Mucosa of stomach (tissue), 1 donor: ENCODE data around the gene CDK13.

Experiments
- H3K27me3 ChIP-seq: one replicate; pipeline ENCODE4 v1.7.0; 2013; ENCODE audit warnings: mild to moderate bottlenecking, low read length; ENCODE audit not compliant: control insufficient read depth, insufficient read depth
- H3K36me3 ChIP-seq: one replicate; pipeline ENCODE4 v1.7.0; 2013; ENCODE audit warnings: low read length; ENCODE audit not compliant: control insufficient read depth, insufficient read depth
- H3K4me1 ChIP-seq: one replicate; pipeline ENCODE4 v1.7.0; 2013; ENCODE audit warnings: mild to moderate bottlenecking, low read length; ENCODE audit not compliant: control insufficient read depth, insufficient read depth
- H3K4me3 ChIP-seq: one replicate; pipeline ENCODE4 v1.7.0; 2013; ENCODE audit warnings: low read length
- H3K9ac ChIP-seq: one replicate; pipeline ENCODE4 v1.7.0; 2013; ENCODE audit warnings: mild to moderate bottlenecking, low read length, moderate library complexity
- H3K9me3 ChIP-seq: one replicate; pipeline ENCODE4 v1.7.0; 2013; ENCODE audit warnings: mild to moderate bottlenecking, low read length, moderate library complexity; ENCODE audit not compliant: control insufficient read depth
- donor health status: Pancreatic carcinoma.

Gene CDK13

GRCh38 chr7:39985398-39985918 lies 35.4 kb downstream of the CDK13 start:
- H3K4me3 ChIP-seq, result no peak overlapping the region
- H3K4me1 ChIP-seq, result no peaks in the 10 kb centered on the region

GRCh38 chr7:39987641-39988347 lies 37.7 kb downstream of the CDK13 start:
- no peak overlapping the region for H3K9ac ChIP-seq
- H3K36me3 ChIP-seq, result no peaks in the 10 kb centered on the region
- no peaks in the 10 kb centered on the region for H3K27me3 ChIP-seq
- H3K9me3 ChIP-seq, result no peaks in the 10 kb centered on the region
- H3K4me1 ChIP-seq, result no peaks in the 10 kb centered on the region
- H3K4me3 ChIP-seq, result no peak overlapping the region

More at GRCh38 chr7:39985398-39985918, 35.4 kb downstream of the CDK13 start:
- no peaks in the 10 kb centered on the region for H3K27me3 ChIP-seq
- H3K9ac ChIP-seq, result no peak overlapping the region
- no peaks in the 10 kb centered on the region for H3K36me3 ChIP-seq
- H3K9me3 ChIP-seq, result no peaks in the 10 kb centered on the region

- Histone ChIP-seq H3K4me1 (no peaks in the 10 kb centered on the region), H3K27me3 (no peaks in the 10 kb centered on the region), H3K36me3 (no peaks in the 10 kb centered on the region), H3K9me3 (no peaks in the 10 kb centered on the region), H3K9ac (no peak overlapping the region), H3K4me3 (no peak overlapping the region)
Observed at GRCh38 chr7:40000734-40001315, 50.8 kb downstream of the CDK13 start.

GRCh38 chr7:40001649-40002048 lies 51.6 kb downstream of the CDK13 start:
- Histone ChIP-seq H3K9ac (no peak overlapping the region), H3K27me3 (no peaks in the 10 kb centered on the region), H3K4me1 (no peaks in the 10 kb centered on the region), H3K36me3 (no peaks in the 10 kb centered on the region), H3K4me3 (no peak overlapping the region), H3K9me3 (no peaks in the 10 kb centered on the region)

- no peak overlapping the region for H3K9ac ChIP-seq
- no peak overlapping the region for H3K4me3 ChIP-seq
- H3K4me1 ChIP-seq, result no peaks in the 10 kb centered on the region
- H3K36me3 ChIP-seq, result no peaks in the 10 kb centered on the region
- no peaks in the 10 kb centered on the region for H3K9me3 ChIP-seq
- no peaks in the 10 kb centered on the region for H3K27me3 ChIP-seq
Observed at GRCh38 chr7:40003597-40003996, 53.5 kb downstream of the CDK13 start.

GRCh38 chr7:40008223-40008815 lies 58.3 kb downstream of the CDK13 start:
- Histone ChIP-seq H3K4me1 (no peaks in the 10 kb centered on the region), H3K4me3 (no peak overlapping the region), H3K36me3 (no peaks in the 10 kb centered on the region), H3K9me3 (no peaks in the 10 kb centered on the region), H3K9ac (no peak overlapping the region), H3K27me3 (no peaks in the 10 kb centered on the region)

GRCh38 chr7:40009301-40009700 lies 59.2 kb downstream of the CDK13 start:
- H3K27me3 ChIP-seq, result no peaks in the 10 kb centered on the region
- H3K4me1 ChIP-seq, result no peaks in the 10 kb centered on the region
- no peaks in the 10 kb centered on the region for H3K36me3 ChIP-seq
- no peaks in the 10 kb centered on the region for H3K9me3 ChIP-seq
- H3K4me3 ChIP-seq, result no peak overlapping the region
- H3K9ac ChIP-seq, result no peak overlapping the region

GRCh38 chr7:40014376-40014775 lies 64.3 kb downstream of the CDK13 start:
- Histone ChIP-seq H3K27me3 (no peaks in the 10 kb centered on the region), H3K4me1 (peaks cover 5% of the 10 kb centered on the region), H3K9ac (no peak overlapping the region), H3K36me3 (no peaks in the 10 kb centered on the region), H3K9me3 (no peaks in the 10 kb centered on the region), H3K4me3 (no peak overlapping the region)

GRCh38 chr7:40015790-40016296 lies 65.8 kb downstream of the CDK13 start:
- Histone ChIP-seq H3K4me3 (no peak overlapping the region), H3K36me3 (no peaks in the 10 kb centered on the region), H3K9me3 (no peaks in the 10 kb centered on the region), H3K4me1 (peaks cover 5% of the 10 kb centered on the region), H3K9ac (no peak overlapping the region), H3K27me3 (no peaks in the 10 kb centered on the region)

GRCh38 chr7:40019558-40019957 lies 69.5 kb downstream of the CDK13 start:
- Histone ChIP-seq H3K4me3 (no peak overlapping the region), H3K27me3 (no peaks in the 10 kb centered on the region), H3K9me3 (no peaks in the 10 kb centered on the region), H3K9ac (no peak overlapping the region), H3K36me3 (no peaks in the 10 kb centered on the region), H3K4me1 (peaks cover 5% of the 10 kb centered on the region)

GRCh38 chr7:40024048-40024447 lies 74.0 kb downstream of the CDK13 start:
- Histone ChIP-seq H3K4me3 (no peak overlapping the region), H3K27me3 (no peaks in the 10 kb centered on the region), H3K4me1 (no peaks in the 10 kb centered on the region), H3K9ac (no peak overlapping the region), H3K9me3 (no peaks in the 10 kb centered on the region), H3K36me3 (no peaks in the 10 kb centered on the region)

- no peaks in the 10 kb centered on the region for H3K4me1 ChIP-seq
- H3K36me3 ChIP-seq, result no peaks in the 10 kb centered on the region
- no peak overlapping the region for H3K9ac ChIP-seq
- no peak overlapping the region for H3K4me3 ChIP-seq
- H3K9me3 ChIP-seq, result no peaks in the 10 kb centered on the region
- no peaks in the 10 kb centered on the region for H3K27me3 ChIP-seq
Observed at GRCh38 chr7:40024841-40025240, 74.8 kb downstream of the CDK13 start.
